Smooth muscle cell of the umbilical artery (primary cell): Measurements from ENCODE around the gene UCP3. TPM values are rescaled to one million over a fixed set of nuclear protein-coding genes. Genes with fewer than 3 reads are reported as not detected.

Experiments
- total RNA-seq: library from RNA; depleted of rRNA; stranded (reverse); fragments of >200 nt; gene quantifications from 2 replicates; pipeline ENCODE4 v1.2.3, GENCODE V29; 2014

Gene UCP3
- total RNA-seq: 0.30 and 0.32 TPM in 2 replicates

GRCh38 chr11:74008373-74009229 is at the start of gene UCP3:
UCP3 (minus strand) TSS chr11:74009085; CDS start chr11:74007042, 2,043 bp downstream.

GRCh38 chr11:73982595-73982989 is 26.3 kb downstream of the UCP3 start, which contains the start of gene UCP2:
UCP2 (minus strand) TSS chr11:73982843; CDS start chr11:73978378, 4,465 bp downstream.

GRCh38 chr11:73950869-73951710 is 57.8 kb downstream of the UCP3 start, which contains the start of gene DNAJB13:
DNAJB13 (plus strand) TSS chr11:73951026; CDS start chr11:73951070, 44 bp downstream.

Other genes starting within 250 kb of the UCP3 start
- gene RAB6A, start 248.0 kb downstream of the UCP3 start, total RNA-seq: 163 and 189 TPM in 2 replicates
- gene MRPL48, start 221.2 kb downstream of the UCP3 start, total RNA-seq: 17.5 and 18.1 TPM in 2 replicates
- 40.3 and 54.9 TPM in 2 replicates for gene COA4, start 132.2 kb downstream of the UCP3 start, total RNA-seq
- 11.6 and 16.0 TPM in 2 replicates for gene PAAF1, start 132.1 kb downstream of the UCP3 start, total RNA-seq
- gene DNAJB13, start 58.1 kb downstream of the UCP3 start, total RNA-seq: not detected in 2 replicates
- gene UCP2, start 26.2 kb downstream of the UCP3 start, total RNA-seq: 0.30 and 2.7 TPM in 2 replicates
- gene C2CD3, start 161.9 kb upstream of the UCP3 start, total RNA-seq: 12.5 and 15.9 TPM in 2 replicates
- 30.0 and 40.6 TPM in 2 replicates for gene PPME1, start 162.2 kb upstream of the UCP3 start, total RNA-seq